GM19324 (cell line): Measurements from ENCODE around the gene PAQR9.
"Not testable (repeated sequence)": the region's sequence is repeated elsewhere in the genome, so short reads cannot be mapped to it uniquely, and the experiment has no call there.

Source experiments
- ATAC-seq: cut with Tn5 transposase; IDR thresholded peaks from one replicate; pipeline ENCODE4 v1.9.1; 2021; ENCODE audit warnings: mild to moderate bottlenecking, moderate library complexity; ENCODE audit not compliant: unreplicated experiment, low FRiP score

Gene PAQR9

GRCh38 chr3:142963516-142964448, at the start of gene PAQR9:
Gene PAQR9 (minus strand): TSS chr3:142963674. CDS start chr3:142963336, 338 bp downstream.
- no peak for ATAC-seq

GRCh38 chr3:143011705-143012104, 48.2 kb upstream of the PAQR9 start:
- no peak for ATAC-seq

GRCh38 chr3:143010024-143010423, 46.5 kb upstream of the PAQR9 start:
- ATAC-seq = no peak

GRCh38 chr3:143004823-143005222, 41.3 kb upstream of the PAQR9 start:
- no peak for ATAC-seq

- no peak for ATAC-seq
Observed at GRCh38 chr3:143002727-143003126, 39.3 kb upstream of the PAQR9 start.

- ATAC-seq = peak; percentile 23
Observed at GRCh38 chr3:143002083-143002712, 38.7 kb upstream of the PAQR9 start.

GRCh38 chr3:143001369-143002082, 38.1 kb upstream of the PAQR9 start, which contains the start of gene U2SURP:
Gene U2SURP (plus strand): TSS chr3:143001570. CDS start chr3:143001629, 59 bp downstream.
- peak; percentile 95 for ATAC-seq

GRCh38 chr3:143001034-143001368, 37.5 kb upstream of the PAQR9 start:
- ATAC-seq = peak; percentile 64

- ATAC-seq = no peak
Observed at GRCh38 chr3:143000528-143000927, 37.1 kb upstream of the PAQR9 start.

GRCh38 chr3:142999881-143000280, 36.4 kb upstream of the PAQR9 start:
- ATAC-seq = no peak

GRCh38 chr3:142998439-142998838, 35.0 kb upstream of the PAQR9 start:
- ATAC-seq = no peak

- no peak for ATAC-seq
Observed at GRCh38 chr3:142997330-142997729, 33.9 kb upstream of the PAQR9 start.

- ATAC-seq = no peak
Observed at GRCh38 chr3:142993958-142994442, 30.5 kb upstream of the PAQR9 start.

GRCh38 chr3:142992323-142992722, 28.8 kb upstream of the PAQR9 start:
- ATAC-seq = no peak

GRCh38 chr3:142990721-142991120, 27.2 kb upstream of the PAQR9 start:
- no peak for ATAC-seq

- not testable (repeated sequence) for ATAC-seq
Observed at GRCh38 chr3:142988826-142989225, 25.4 kb upstream of the PAQR9 start.

GRCh38 chr3:142988221-142988620, 24.7 kb upstream of the PAQR9 start:
- ATAC-seq = not testable (repeated sequence)

GRCh38 chr3:142987707-142988106, 24.2 kb upstream of the PAQR9 start:
- ATAC-seq = no peak

- no peak for ATAC-seq
Observed at GRCh38 chr3:142987080-142987700, 23.7 kb upstream of the PAQR9 start.

- ATAC-seq = no peak
Observed at GRCh38 chr3:142984255-142984654, 20.8 kb upstream of the PAQR9 start.
